Neural progenitor cell (in vitro differentiated cells): ENCODE results near the gene TMEM242. TPM values are rescaled to one million over a fixed set of nuclear protein-coding genes. Genes with fewer than 3 reads are reported as not detected.

Experiments used
- DNase-seq: peaks from one replicate; pipeline ENCODE4 v3.0.0-alpha.2; 2016; ENCODE audit warnings: low spot score
- H2AFZ ChIP-seq: fragments of 200-600 bp; sonication (generic); replicated peaks from 2 replicates; pipeline ENCODE4 v1.6.1; 2016; ENCODE audit warnings: antibody characterized with exemption
- H3F3A ChIP-seq: fragments of 200-600 bp; sonication (generic); 2 replicates; pipeline ENCODE4 v1.6.1; 2016; ENCODE audit warnings: antibody characterized with exemption, low read depth
- H3K27ac ChIP-seq: fragments of 200-600 bp; sonication (generic); 2 replicates; pipeline ENCODE4 v1.5.1; 2016; ENCODE audit warnings: mild to moderate bottlenecking
- H3K27me3 ChIP-seq: fragments of 200-600 bp; sonication (generic); 2 replicates; pipeline ENCODE4 v1.6.1; 2016; ENCODE audit warnings: mild to moderate bottlenecking, moderate library complexity
- H3K36me3 ChIP-seq: fragments of 200-600 bp; sonication (generic); 2 replicates; pipeline ENCODE4 v1.5.1; 2016
- H3K4me1 ChIP-seq: fragments of 200-600 bp; sonication (generic); 2 replicates; pipeline ENCODE4 v1.6.1; 2016; ENCODE audit warnings: mixed run types
- H3K4me2 ChIP-seq: fragments of 200-600 bp; sonication (generic); 2 replicates; pipeline ENCODE4 v1.6.1; 2016
- H3K4me3 ChIP-seq: fragments of 200-600 bp; sonication (generic); 2 replicates; pipeline ENCODE4 v1.5.1; 2016
- H3K79me2 ChIP-seq: fragments of 200-600 bp; sonication (generic); 2 replicates; pipeline ENCODE4 v1.6.1; 2016; ENCODE audit warnings: low read depth
- H3K9ac ChIP-seq: fragments of 200-600 bp; sonication (generic); 2 replicates; pipeline ENCODE4 v1.6.1; 2016
- H3K9me3 ChIP-seq: fragments of 200-600 bp; sonication (generic); 2 replicates; pipeline ENCODE4 v1.5.1; 2016; ENCODE audit warnings: low read depth
- H4K20me1 ChIP-seq: fragments of 200-600 bp; sonication (generic); 2 replicates; pipeline ENCODE4 v1.6.1; 2016; ENCODE audit warnings: low read depth
- H3K27ac Mint-ChIP-seq: 3 replicates; pipeline ENCODE4 v1.8.0; 2021; ENCODE audit warnings: mixed read lengths
- H3K27me3 Mint-ChIP-seq: 2 replicates; pipeline ENCODE4 v1.8.0; 2022; ENCODE audit warnings: low read depth, mild to moderate bottlenecking, inconsistent platforms, moderate library complexity, mixed read lengths; ENCODE audit not compliant: insufficient read depth
- H3K36me3 Mint-ChIP-seq: 3 replicates; pipeline ENCODE4 v1.8.0; 2021; ENCODE audit warnings: mixed read lengths
- H3K4me1 Mint-ChIP-seq: 3 replicates; pipeline ENCODE4 v1.8.0; 2021; ENCODE audit warnings: mixed read lengths
- H3K4me3 Mint-ChIP-seq: 3 replicates; pipeline ENCODE4 v1.8.0; 2021; ENCODE audit warnings: mild to moderate bottlenecking, moderate library complexity, mixed read lengths
- H3K9me3 Mint-ChIP-seq: 3 replicates; pipeline ENCODE4 v1.8.0; 2020; ENCODE audit warnings: mixed read lengths
- EZH2 ChIP-seq: fragments of 200-600 bp; sonication (generic); IDR thresholded peaks from 2 replicates; pipeline ENCODE4 v1.6.1; 2017; ENCODE audit warnings: antibody characterized with exemption, mild to moderate bottlenecking, moderate library complexity
- EZH2phosphoT487 ChIP-seq: fragments of 200-600 bp; sonication (generic); IDR thresholded peaks from 2 replicates; pipeline ENCODE4 v1.6.1; 2017; ENCODE audit warnings: antibody characterized with exemption
- total RNA-seq: library from RNA; depleted of rRNA; stranded (reverse); fragments of >200 nt; gene quantifications from 2 replicates; pipeline ENCODE4 v1.2.3, GENCODE V29; 2015; ENCODE audit warnings: low replicate concordance
- TF ChIP-seq, protein P1 (sequence below): fragments of 200-600 bp; sonication (generic); IDR thresholded peaks from 2 replicates; pipeline ENCODE4 v1.5.1; 2017; ENCODE audit warnings: antibody characterized with exemption, mild to moderate bottlenecking

TMEM242 gene
- total RNA-seq, 1 donor from 2014 or later = 9.9 TPM

DNA sequence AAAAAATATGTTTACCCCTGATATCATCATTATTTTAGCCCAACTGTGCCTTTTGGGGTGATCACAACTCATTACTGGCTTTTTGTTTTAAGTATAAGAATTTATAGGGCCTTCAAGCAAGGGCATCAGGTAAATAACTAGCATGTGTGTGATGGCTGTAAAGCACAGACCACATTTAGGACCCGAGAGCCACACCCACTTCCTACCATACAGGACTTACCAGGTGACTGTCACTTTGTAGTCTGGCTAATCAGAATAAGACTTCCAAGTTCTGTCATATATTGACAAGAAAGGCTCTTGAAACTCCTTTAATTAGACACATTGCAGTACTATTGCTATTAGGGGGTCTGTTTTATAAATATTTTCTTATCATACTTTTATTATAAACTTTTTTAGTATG lies 31.1 kb downstream of the TMEM242 start:
- Histone ChIP-seq H3K79me2 (peaks cover 3% of the 10 kb centered on the region), H2AFZ (no peak overlapping the region), H3K4me1 (peaks cover 21% of the 10 kb centered on the region), H3K9ac (no peak overlapping the region), H3K4me2 (no peak overlapping the region), H3F3A (peaks cover 12% of the 10 kb centered on the region), H3K9me3 (no peaks in the 10 kb centered on the region), H4K20me1 (no peaks in the 10 kb centered on the region), H3K27ac (no peak overlapping the region), H3K4me3 (no peak overlapping the region), H3K36me3 (no peaks in the 10 kb centered on the region), H3K27me3 (no peaks in the 10 kb centered on the region)
- Mint-ChIP-seq H3K4me3 (no peak overlapping the region), H3K4me1 (no peaks in the 10 kb centered on the region), H3K36me3 (peaks cover 8% of the 10 kb centered on the region), H3K27me3 (peaks cover 2% of the 10 kb centered on the region), H3K27ac (no peak overlapping the region), H3K9me3 (no peaks in the 10 kb centered on the region)
- TF ChIP-seq EZH2phosphoT487 = no peak
- TF ChIP-seq, protein P1, sequence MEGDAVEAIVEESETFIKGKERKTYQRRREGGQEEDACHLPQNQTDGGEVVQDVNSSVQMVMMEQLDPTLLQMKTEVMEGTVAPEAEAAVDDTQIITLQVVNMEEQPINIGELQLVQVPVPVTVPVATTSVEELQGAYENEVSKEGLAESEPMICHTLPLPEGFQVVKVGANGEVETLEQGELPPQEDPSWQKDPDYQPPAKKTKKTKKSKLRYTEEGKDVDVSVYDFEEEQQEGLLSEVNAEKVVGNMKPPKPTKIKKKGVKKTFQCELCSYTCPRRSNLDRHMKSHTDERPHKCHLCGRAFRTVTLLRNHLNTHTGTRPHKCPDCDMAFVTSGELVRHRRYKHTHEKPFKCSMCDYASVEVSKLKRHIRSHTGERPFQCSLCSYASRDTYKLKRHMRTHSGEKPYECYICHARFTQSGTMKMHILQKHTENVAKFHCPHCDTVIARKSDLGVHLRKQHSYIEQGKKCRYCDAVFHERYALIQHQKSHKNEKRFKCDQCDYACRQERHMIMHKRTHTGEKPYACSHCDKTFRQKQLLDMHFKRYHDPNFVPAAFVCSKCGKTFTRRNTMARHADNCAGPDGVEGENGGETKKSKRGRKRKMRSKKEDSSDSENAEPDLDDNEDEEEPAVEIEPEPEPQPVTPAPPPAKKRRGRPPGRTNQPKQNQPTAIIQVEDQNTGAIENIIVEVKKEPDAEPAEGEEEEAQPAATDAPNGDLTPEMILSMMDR = no peak
- TF ChIP-seq EZH2 = no peak
- DNase-seq = no peak

- peak; percentile 46 for DNase-seq
- Mint-ChIP-seq H3K27ac (no peak overlapping the region), H3K36me3 (peaks cover 8% of the 10 kb centered on the region), H3K27me3 (peaks cover 2% of the 10 kb centered on the region), H3K9me3 (no peaks in the 10 kb centered on the region), H3K4me3 (no peak overlapping the region), H3K4me1 (no peaks in the 10 kb centered on the region)
- H2AFZ ChIP-seq = no peak overlapping the region
- H3K36me3 ChIP-seq = no peaks in the 10 kb centered on the region
- no peaks in the 10 kb centered on the region for H4K20me1 ChIP-seq
- H3K9me3 ChIP-seq = no peaks in the 10 kb centered on the region
- H3K9ac ChIP-seq = no peak overlapping the region
- H3K4me2 ChIP-seq = peak overlapping the region; percentile 36
- H3K4me3 ChIP-seq = no peak overlapping the region
- no peaks in the 10 kb centered on the region for H3K27me3 ChIP-seq
- H3K79me2 ChIP-seq = peaks cover 3% of the 10 kb centered on the region
- H3K4me1 ChIP-seq = peaks cover 21% of the 10 kb centered on the region
- H3K27ac ChIP-seq = peak overlapping the region; percentile 21
- peaks cover 12% of the 10 kb centered on the region for H3F3A ChIP-seq
- TF ChIP-seq EZH2phosphoT487 (no peak), EZH2 (no peak)
- TF ChIP-seq, protein P1 = no peak
Measured at GRCh38 chr6:157291356-157291755, 32.0 kb downstream of the TMEM242 start.

DNA sequence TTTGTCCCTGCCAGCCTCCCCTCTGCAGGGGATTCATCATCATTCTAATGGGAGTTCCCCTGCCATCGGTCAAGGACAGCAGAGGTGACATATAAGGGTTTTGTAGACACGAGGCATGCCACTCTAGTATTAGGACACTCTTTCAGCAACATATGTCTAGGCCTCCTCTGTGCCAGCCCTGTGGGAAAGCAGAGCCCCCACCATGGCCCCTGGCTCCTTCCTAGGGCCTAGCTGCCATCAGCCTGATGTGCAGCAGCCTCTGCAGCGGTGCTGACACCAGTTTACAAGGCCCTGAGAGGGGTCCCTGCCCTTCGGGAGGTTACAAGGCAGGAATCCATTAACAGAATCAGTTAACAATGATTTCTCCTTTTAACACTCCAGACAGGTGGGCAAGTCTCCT lies 32.5 kb downstream of the TMEM242 start:
- H3K9ac ChIP-seq = no peak overlapping the region
- Mint-ChIP-seq H3K27ac (no peak overlapping the region), H3K4me3 (no peak overlapping the region), H3K27me3 (peaks cover 2% of the 10 kb centered on the region), H3K36me3 (peaks cover 8% of the 10 kb centered on the region), H3K9me3 (no peaks in the 10 kb centered on the region), H3K4me1 (no peaks in the 10 kb centered on the region)
- DNase-seq = no peak
- H3K27me3 ChIP-seq = no peaks in the 10 kb centered on the region
- peaks cover 12% of the 10 kb centered on the region for H3F3A ChIP-seq
- peaks cover 21% of the 10 kb centered on the region for H3K4me1 ChIP-seq
- H2AFZ ChIP-seq = no peak overlapping the region
- no peak overlapping the region for H3K4me3 ChIP-seq
- peak overlapping the region; percentile 36 for H3K4me2 ChIP-seq
- H4K20me1 ChIP-seq = no peaks in the 10 kb centered on the region
- TF ChIP-seq EZH2 = no peak
- TF ChIP-seq, protein P1 = no peak
- TF ChIP-seq EZH2phosphoT487 = no peak
- H3K9me3 ChIP-seq = no peaks in the 10 kb centered on the region
- H3K36me3 ChIP-seq = no peaks in the 10 kb centered on the region
- peak overlapping the region; percentile 21 for H3K27ac ChIP-seq
- H3K79me2 ChIP-seq = peaks cover 3% of the 10 kb centered on the region
